ENCODE results near the gene SVOPL.

The SVOPL gene

GRCh38 chr7:138608275-138608674 lies 92.9 kb downstream of the SVOPL start:
- Histone ChIP-seq H3K79me1 (replicated peaks; ENCODE audit: low read length, poor library complexity, severe bottlenecking) (no peaks in the 10 kb centered on the region), H3K4me1 (ENCODE audit: control insufficient read depth, insufficient read depth, low read depth, low read length) (peaks cover 3% of the 10 kb centered on the region), H3K9ac (ENCODE audit: low read length) (no peak overlapping the region), H3K4me3 (ENCODE audit: insufficient read depth in 1 of 2, low read depth in 1 of 2, low read length in 2 of 2) (no peak overlapping the region), H2BK15ac (ENCODE audit: low read depth, poor library complexity, severe bottlenecking) (no peak overlapping the region), H3K4me2 (ENCODE audit: low read length, poor library complexity, severe bottlenecking) (no peak overlapping the region), H3K36me3 (ENCODE audit: control insufficient read depth in 1 of 2, insufficient read depth in 2 of 2, low read depth in 1 of 2, low read length in 2 of 2) (no peaks in the 10 kb centered on the region), H3K23ac (ENCODE audit: low read length in 2 of 2) (no peak overlapping the region), H2BK12ac (ENCODE audit: low read length in 2 of 2) (no peak overlapping the region), H3K18ac (ENCODE audit: low read depth in 1 of 2, low read length in 2 of 2) (no peak overlapping the region), H2BK120ac (ENCODE audit: low read depth, low read length) (no peak overlapping the region), H3K27ac (ENCODE audit: low read length, poor library complexity, severe bottlenecking) (peak overlapping the region; percentile 29), H3K27me3 (ENCODE audit: control insufficient read depth in 1 of 2, insufficient read depth in 1 of 2, low read length in 2 of 2) (no peaks in the 10 kb centered on the region), H3K14ac (ENCODE audit: low read length in 2 of 2) (no peak overlapping the region), H4K91ac (ENCODE audit: low read length) (no peak overlapping the region), H3K4ac (ENCODE audit: low read depth in 1 of 2, low read length in 2 of 2) (no peak overlapping the region), H2AK5ac (ENCODE audit: low read length, severe bottlenecking) (no peak overlapping the region), H4K8ac (ENCODE audit: low read length) (no peak overlapping the region), H2AFZ (ENCODE audit: low read depth, low read length) (no peak overlapping the region), H3K9me3 (ENCODE audit: control insufficient read depth, low read length) (no peaks in the 10 kb centered on the region), H2BK5ac (ENCODE audit: low read depth, low read length, poor library complexity, severe bottlenecking) (no peak overlapping the region)
- DNase-seq, result peak; percentile 11
- 65% methylated on average over 9 of the region's 12 CpGs for WGBS

GRCh38 chr7:138607216-138608126 lies 93.7 kb downstream of the SVOPL start:
- Histone ChIP-seq H3K4me2 (ENCODE audit: low read length, poor library complexity, severe bottlenecking) (no peak overlapping the region), H3K14ac (ENCODE audit: low read length in 2 of 2) (no peak overlapping the region), H3K4me1 (ENCODE audit: control insufficient read depth, insufficient read depth, low read depth, low read length) (peaks cover 5% of the 10 kb centered on the region), H2BK15ac (ENCODE audit: low read depth, poor library complexity, severe bottlenecking) (no peak overlapping the region), H2AK5ac (ENCODE audit: low read length, severe bottlenecking) (no peak overlapping the region), H3K9me3 (ENCODE audit: control insufficient read depth, low read length) (no peaks in the 10 kb centered on the region), H3K79me1 (replicated peaks; ENCODE audit: low read length, poor library complexity, severe bottlenecking) (no peaks in the 10 kb centered on the region), H2BK12ac (ENCODE audit: low read length in 2 of 2) (no peak overlapping the region), H3K36me3 (ENCODE audit: control insufficient read depth in 1 of 2, insufficient read depth in 2 of 2, low read depth in 1 of 2, low read length in 2 of 2) (no peaks in the 10 kb centered on the region), H3K4ac (ENCODE audit: low read depth in 1 of 2, low read length in 2 of 2) (no peak overlapping the region), H3K18ac (ENCODE audit: low read depth in 1 of 2, low read length in 2 of 2) (no peak overlapping the region), H3K23ac (ENCODE audit: low read length in 2 of 2) (no peak overlapping the region), H4K91ac (ENCODE audit: low read length) (no peak overlapping the region), H2BK120ac (ENCODE audit: low read depth, low read length) (no peak overlapping the region), H3K9ac (ENCODE audit: low read length) (no peak overlapping the region), H2AFZ (ENCODE audit: low read depth, low read length) (no peak overlapping the region), H3K27me3 (ENCODE audit: control insufficient read depth in 1 of 2, insufficient read depth in 1 of 2, low read length in 2 of 2) (no peaks in the 10 kb centered on the region), H3K4me3 (ENCODE audit: insufficient read depth in 1 of 2, low read depth in 1 of 2, low read length in 2 of 2) (no peak overlapping the region), H3K27ac (ENCODE audit: low read length, poor library complexity, severe bottlenecking) (no peak overlapping the region), H2BK5ac (ENCODE audit: low read depth, low read length, poor library complexity, severe bottlenecking) (no peak overlapping the region), H4K8ac (ENCODE audit: low read length) (no peak overlapping the region)
- DNase-seq, result no peak
- whole genome bisulfite sequencing, result 84% methylated on average over 10 of the region's 11 CpGs

GRCh38 chr7:138606236-138606635 lies 94.9 kb downstream of the SVOPL start:
- H4K91ac ChIP-seq (ENCODE audit: low read length), result no peak overlapping the region
- no peak overlapping the region for H3K27ac ChIP-seq (ENCODE audit: low read length, poor library complexity, severe bottlenecking)
- H2BK5ac ChIP-seq (ENCODE audit: low read depth, low read length, poor library complexity, severe bottlenecking), result no peak overlapping the region
- H2AK5ac ChIP-seq (ENCODE audit: low read length, severe bottlenecking), result no peak overlapping the region
- H4K8ac ChIP-seq (ENCODE audit: low read length), result no peak overlapping the region
- no peak overlapping the region for H2BK120ac ChIP-seq (ENCODE audit: low read depth, low read length)
- H3K4me2 ChIP-seq (ENCODE audit: low read length, poor library complexity, severe bottlenecking), result no peak overlapping the region
- no peak overlapping the region for H3K14ac ChIP-seq (ENCODE audit: low read length in 2 of 2)
- no peaks in the 10 kb centered on the region for H3K27me3 ChIP-seq (ENCODE audit: control insufficient read depth in 1 of 2, insufficient read depth in 1 of 2, low read length in 2 of 2)
- H3K18ac ChIP-seq (ENCODE audit: low read depth in 1 of 2, low read length in 2 of 2), result no peak overlapping the region
- H3K9me3 ChIP-seq (ENCODE audit: control insufficient read depth, low read length), result no peaks in the 10 kb centered on the region
- no peaks in the 10 kb centered on the region for H3K79me1 ChIP-seq (replicated peaks; ENCODE audit: low read length, poor library complexity, severe bottlenecking)
- no peak for DNase-seq
- no peak overlapping the region for H3K4ac ChIP-seq (ENCODE audit: low read depth in 1 of 2, low read length in 2 of 2)
- no peak overlapping the region for H3K9ac ChIP-seq (ENCODE audit: low read length)
- H3K4me3 ChIP-seq (ENCODE audit: insufficient read depth in 1 of 2, low read depth in 1 of 2, low read length in 2 of 2), result no peak overlapping the region
- H3K36me3 ChIP-seq (ENCODE audit: control insufficient read depth in 1 of 2, insufficient read depth in 2 of 2, low read depth in 1 of 2, low read length in 2 of 2), result no peaks in the 10 kb centered on the region
- no peak overlapping the region for H2AFZ ChIP-seq (ENCODE audit: low read depth, low read length)
- no peak overlapping the region for H3K23ac ChIP-seq (ENCODE audit: low read length in 2 of 2)
- peaks cover 7% of the 10 kb centered on the region for H3K4me1 ChIP-seq (ENCODE audit: control insufficient read depth, insufficient read depth, low read depth, low read length)
- H2BK12ac ChIP-seq (ENCODE audit: low read length in 2 of 2), result no peak overlapping the region
- no peak overlapping the region for H2BK15ac ChIP-seq (ENCODE audit: low read depth, poor library complexity, severe bottlenecking)
- 95% methylated on average over 3 of the region's 3 CpGs for WGBS

- Histone ChIP-seq H4K91ac (ENCODE audit: low read length) (no peak overlapping the region), H2BK120ac (ENCODE audit: low read depth, low read length) (no peak overlapping the region)
- peak; percentile 60 for DNase-seq
These were observed 97.4 kb downstream of the SVOPL start for GRCh38 chr7:138603549-138604318.

More at GRCh38 chr7:138603549-138604318, 97.4 kb downstream of the SVOPL start:
- no peaks in the 10 kb centered on the region for H3K9me3 ChIP-seq (ENCODE audit: control insufficient read depth, low read length)
- no peak overlapping the region for H3K18ac ChIP-seq (ENCODE audit: low read depth in 1 of 2, low read length in 2 of 2)
- 79% methylated on average over 6 of the region's 8 CpGs for WGBS
- no peak overlapping the region for H2AK5ac ChIP-seq (ENCODE audit: low read length, severe bottlenecking)
- no peak overlapping the region for H3K4me2 ChIP-seq (ENCODE audit: low read length, poor library complexity, severe bottlenecking)
- no peaks in the 10 kb centered on the region for H3K27me3 ChIP-seq (ENCODE audit: control insufficient read depth in 1 of 2, insufficient read depth in 1 of 2, low read length in 2 of 2)
- H3K23ac ChIP-seq (ENCODE audit: low read length in 2 of 2), result no peak overlapping the region
- H2BK15ac ChIP-seq (ENCODE audit: low read depth, poor library complexity, severe bottlenecking), result no peak overlapping the region
- no peak overlapping the region for H3K4ac ChIP-seq (ENCODE audit: low read depth in 1 of 2, low read length in 2 of 2)
- H3K36me3 ChIP-seq (ENCODE audit: control insufficient read depth in 1 of 2, insufficient read depth in 2 of 2, low read depth in 1 of 2, low read length in 2 of 2), result no peaks in the 10 kb centered on the region
- H2BK5ac ChIP-seq (ENCODE audit: low read depth, low read length, poor library complexity, severe bottlenecking), result no peak overlapping the region
- no peaks in the 10 kb centered on the region for H3K79me1 ChIP-seq (replicated peaks; ENCODE audit: low read length, poor library complexity, severe bottlenecking)
- H4K8ac ChIP-seq (ENCODE audit: low read length), result no peak overlapping the region
- H3K4me1 ChIP-seq (ENCODE audit: control insufficient read depth, insufficient read depth, low read depth, low read length), result peaks cover 7% of the 10 kb centered on the region
- H3K4me3 ChIP-seq (ENCODE audit: insufficient read depth in 1 of 2, low read depth in 1 of 2, low read length in 2 of 2), result no peak overlapping the region
- H3K9ac ChIP-seq (ENCODE audit: low read length), result no peak overlapping the region
- no peak overlapping the region for H3K27ac ChIP-seq (ENCODE audit: low read length, poor library complexity, severe bottlenecking)
- no peak overlapping the region for H2BK12ac ChIP-seq (ENCODE audit: low read length in 2 of 2)
- H3K14ac ChIP-seq (ENCODE audit: low read length in 2 of 2), result no peak overlapping the region
- H2AFZ ChIP-seq (ENCODE audit: low read depth, low read length), result no peak overlapping the region

Measured in mesenchymal stem cell (in vitro differentiated cells and primary cell).